H9 (cell line): Measurements from ENCODE around the gene ASCC3. TPM values are rescaled to one million over a fixed set of nuclear protein-coding genes. Genes with fewer than 3 reads are reported as not detected.
A peak's percentile ranks its signal among the peaks of the same experiment; 100 is the strongest.

Experiments used
- DNase-seq: peaks from one replicate; pipeline ENCODE4 v3.0.0-alpha.2; 2017
- H2AFZ ChIP-seq: one replicate; pipeline ENCODE4 v1.6.1; 2013; ENCODE audit warnings: mild to moderate bottlenecking, low read length, control low read depth, moderate library complexity
- H2AK5ac ChIP-seq: 2 replicates; pipeline ENCODE4 v1.6.1; 2013; ENCODE audit warnings: low read length, control low read depth, mixed read lengths; ENCODE audit not compliant: insufficient read length
- H2BK120ac ChIP-seq: one replicate; pipeline ENCODE4 v1.6.1; 2013; ENCODE audit warnings: low read depth, mild to moderate bottlenecking, low read length, control low read depth, inconsistent platforms; ENCODE audit not compliant: poor library complexity, severe bottlenecking
- H2BK12ac ChIP-seq: 2 replicates; pipeline ENCODE4 v1.6.1; 2013; ENCODE audit warnings: low read length, control low read depth, mixed read lengths, low read depth; ENCODE audit not compliant: insufficient read length
- H2BK15ac ChIP-seq: 2 replicates; pipeline ENCODE4 v1.6.1; 2013; ENCODE audit warnings: low read depth, low read length, control low read depth
- H2BK20ac ChIP-seq: one replicate; pipeline ENCODE4 v1.6.1; 2013; ENCODE audit warnings: low read depth, mild to moderate bottlenecking, low read length, control low read depth, inconsistent platforms; ENCODE audit not compliant: poor library complexity, severe bottlenecking
- H2BK5ac ChIP-seq: 2 replicates; pipeline ENCODE4 v1.6.1; 2013; ENCODE audit warnings: low read length, control low read depth, mixed read lengths; ENCODE audit not compliant: insufficient read length
- H3K14ac ChIP-seq: 2 replicates; pipeline ENCODE4 v1.6.1; 2013; ENCODE audit warnings: low read length, control low read depth; ENCODE audit not compliant: insufficient read depth
- H3K18ac ChIP-seq: 2 replicates; pipeline ENCODE4 v1.6.1; 2013; ENCODE audit warnings: low read depth, mild to moderate bottlenecking, mixed read lengths, low read length, control low read depth; ENCODE audit not compliant: insufficient read length
- H3K23ac ChIP-seq: 2 replicates; pipeline ENCODE4 v1.6.1; 2013; ENCODE audit warnings: low read length, control low read depth, mixed read lengths, low read depth; ENCODE audit not compliant: insufficient read length
- H3K23me2 ChIP-seq: 2 replicates; pipeline ENCODE4 v1.6.1; 2013; ENCODE audit warnings: low read depth, mild to moderate bottlenecking, mixed read lengths, low read length, control low read depth; ENCODE audit not compliant: insufficient read length, poor library complexity, severe bottlenecking
- H3K27ac ChIP-seq: 2 replicates; pipeline ENCODE4 v1.5.1; 2013; ENCODE audit warnings: low read length, control low read depth, mixed read lengths, low read depth; ENCODE audit not compliant: insufficient read length
- H3K27me3 ChIP-seq: 2 replicates; pipeline ENCODE4 v1.6.1; 2013; ENCODE audit warnings: low read length, control low read depth, inconsistent platforms; ENCODE audit not compliant: insufficient read depth
- H3K4ac ChIP-seq: 2 replicates; pipeline ENCODE4 v1.6.1; 2013; ENCODE audit warnings: low read depth, mild to moderate bottlenecking, control low read depth, inconsistent platforms, low read length, moderate library complexity
- H3K4me1 ChIP-seq: 2 replicates; pipeline ENCODE4 v1.6.1; 2013; ENCODE audit warnings: low read length, control low read depth, inconsistent platforms; ENCODE audit not compliant: insufficient read depth
- H3K4me2 ChIP-seq: 2 replicates; pipeline ENCODE4 v1.6.1; 2013; ENCODE audit warnings: low read length, control low read depth, mixed read lengths; ENCODE audit not compliant: insufficient read length, insufficient read depth
- H3K56ac ChIP-seq: 2 replicates; pipeline ENCODE4 v1.6.1; 2013; ENCODE audit warnings: low read depth, mild to moderate bottlenecking, mixed read lengths, low read length, control low read depth; ENCODE audit not compliant: insufficient read length
- H3K79me1 ChIP-seq: 2 replicates; pipeline ENCODE4 v1.6.1; 2013; ENCODE audit warnings: low read depth, mild to moderate bottlenecking, moderate library complexity, low read length, control low read depth, inconsistent platforms; ENCODE audit not compliant: insufficient read depth, poor library complexity, severe bottlenecking
- H3K79me2 ChIP-seq: 2 replicates; pipeline ENCODE4 v1.6.1; 2013; ENCODE audit warnings: low read length, control low read depth, inconsistent platforms; ENCODE audit not compliant: insufficient read depth
- H3K9ac ChIP-seq: 2 replicates; pipeline ENCODE4 v1.6.1; 2013; ENCODE audit warnings: low read length, control low read depth, mixed read lengths; ENCODE audit not compliant: insufficient read length; ENCODE audit errors: extremely low read depth
- H3K9me3 ChIP-seq: one replicate; pipeline ENCODE4 v1.6.1; 2013; ENCODE audit warnings: low read depth, low read length, inconsistent platforms; ENCODE audit not compliant: control insufficient read depth
- H3T11ph ChIP-seq: one replicate; pipeline ENCODE4 v1.6.1; 2013; ENCODE audit warnings: mild to moderate bottlenecking, low read length, control low read depth, inconsistent platforms
- H4K20me1 ChIP-seq: one replicate; pipeline ENCODE4 v1.6.1; 2013; ENCODE audit not compliant: control insufficient read depth, insufficient read length, insufficient read depth
- H4K5ac ChIP-seq: 2 replicates; pipeline ENCODE4 v1.6.1; 2013; ENCODE audit warnings: low read depth, mild to moderate bottlenecking, mixed read lengths, low read length, control low read depth; ENCODE audit not compliant: insufficient read length
- H4K8ac ChIP-seq: replicated peaks from 2 replicates; pipeline ENCODE4 v1.6.1; 2013; ENCODE audit warnings: low read length, control low read depth, mixed read lengths, low read depth; ENCODE audit not compliant: insufficient read length
- H4K91ac ChIP-seq: 2 replicates; pipeline ENCODE4 v1.6.1; 2013; ENCODE audit warnings: low read depth, mild to moderate bottlenecking, moderate library complexity, mixed read lengths, low read length, control low read depth; ENCODE audit not compliant: insufficient read length
- H3K27ac Mint-ChIP-seq, 3 experiments: 2 replicates in 2 of 3; 3 replicates in 1 of 3; pipeline ENCODE4 v1.8.0; 2020 to 2021; ENCODE audit warnings: mixed read lengths in 3 of 3, mild to moderate bottlenecking in 1 of 3, moderate library complexity in 1 of 3
- H3K27me3 Mint-ChIP-seq: 2 replicates; pipeline ENCODE4 v1.8.0; 2021; ENCODE audit warnings: low read depth, mild to moderate bottlenecking, moderate library complexity, mixed read lengths
- H3K36me3 Mint-ChIP-seq, 3 experiments: 2 replicates in 2 of 3; 3 replicates in 1 of 3; pipeline ENCODE4 v1.8.0; 2020 to 2021; ENCODE audit warnings: low read depth in 3 of 3, mixed read lengths in 3 of 3; ENCODE audit not compliant: insufficient read depth in 1 of 3
- H3K4me1 Mint-ChIP-seq, 2 experiments: 2 replicates each; pipeline ENCODE4 v1.8.0; 2020; ENCODE audit warnings: mixed read lengths in 2 of 2
- H3K4me3 Mint-ChIP-seq, 2 experiments: 2 replicates in 1 of 2; 3 replicates in 1 of 2; pipeline ENCODE4 v1.8.0; 2020 to 2021; ENCODE audit warnings: mild to moderate bottlenecking in 2 of 2, mixed read lengths in 2 of 2, moderate library complexity in 1 of 2
- H3K9me3 Mint-ChIP-seq, 2 experiments: 2 replicates in 1 of 2; 3 replicates in 1 of 2; pipeline ENCODE4 v1.8.0; 2020; ENCODE audit warnings: mild to moderate bottlenecking in 2 of 2, mixed read lengths in 2 of 2, moderate library complexity in 1 of 2
- CTCF ChIP-seq: fragments of 200-600 bp; sonication (generic); conservative IDR thresholded peaks from 3 replicates; pipeline ENCODE4 v1.8.0; 2021; ENCODE audit warnings: antibody characterized with exemption, mild to moderate bottlenecking
- WGBS: extraction: QIAGEN DNeasy Blood & Tissue Kit; methylation state at CpG from one replicate; pipeline ENCODE4 v1.1.7; 2013; ENCODE audit warnings: missing lambda C conversion rate, low lambda C conversion rate, mixed read lengths; ENCODE audit not compliant: insufficient read length; ENCODE audit errors: extremely low coverage; 5-methylcytosine and 5-hydroxymethylcytosine counted together
- total RNA-seq: library from RNA; stranded (reverse); gene quantifications from 2 replicates; pipeline ENCODE4 v1.2.1, GENCODE V29; 2021

Gene ASCC3
- total RNA-seq, 1 experiment from 2014 or later: 63.8 TPM

- no peak overlapping the region for H3K18ac ChIP-seq
- H3K9me3 ChIP-seq: no peaks in the 10 kb centered on the region
- no peak overlapping the region for H3K4ac ChIP-seq
- no peak overlapping the region for H4K8ac ChIP-seq
- peaks cover 18% of the 10 kb centered on the region; the same call in 1 of the 2 replicates for H3K79me2 ChIP-seq
- H3T11ph ChIP-seq: no peak overlapping the region
- peak overlapping the region; percentile 99 for H3K4me3 Mint-ChIP-seq
- no peak overlapping the region for H3K56ac ChIP-seq
- no peak overlapping the region for H2BK12ac ChIP-seq
- H3K27ac ChIP-seq: no peak overlapping the region
- DNase-seq: no peak
- H3K36me3 Mint-ChIP-seq: peaks cover 0 to 9% (median 1%) of the 10 kb centered on the region in 3 experiments; a peak in 5 of 7 replicates
- no peak overlapping the region for H3K23ac ChIP-seq
- H3K4me1 Mint-ChIP-seq: peaks cover 58 to 63% of the 10 kb centered on the region in 2 experiments
- no peaks in the 10 kb centered on the region for H4K20me1 ChIP-seq
- no peak overlapping the region for H2BK15ac ChIP-seq
- peak overlapping the region; percentile 63 for H3K4me2 ChIP-seq
- H4K91ac ChIP-seq: no peak overlapping the region
- H3K14ac ChIP-seq: no peak overlapping the region
- no peak overlapping the region for H4K5ac ChIP-seq
- no peaks in the 10 kb centered on the region for H3K27me3 Mint-ChIP-seq
- H2AFZ ChIP-seq: no peak overlapping the region
- H2AK5ac ChIP-seq: no peak overlapping the region
- peak overlapping the region; percentile 69 for H3K9ac ChIP-seq
- H3K27ac Mint-ChIP-seq: peak overlapping the region in 1 of 3 experiments; percentile 98; a peak in 1 of 7 replicates
- H3K9me3 Mint-ChIP-seq: no peaks in the 10 kb centered on the region
- no peak overlapping the region for H2BK20ac ChIP-seq
- no peaks in the 10 kb centered on the region for H3K79me1 ChIP-seq
- H2BK5ac ChIP-seq: no peak overlapping the region
- H2BK120ac ChIP-seq: no peak overlapping the region
- peaks cover 15% of the 10 kb centered on the region for H3K4me1 ChIP-seq
- no peak for TF ChIP-seq CTCF
- no CpG with 5 or more reads among the region's 5 CpGs for WGBS
- H3K23me2 ChIP-seq: peaks cover 7% of the 10 kb centered on the region
- no peaks in the 10 kb centered on the region for H3K27me3 ChIP-seq
Observed at GRCh38 chr6:100880149-100880852, 828 bp downstream of the ASCC3 start.
